ENCODE data around the gene SMYD3.
"Not testable (repeated sequence)": the region's sequence is repeated elsewhere in the genome, so short reads cannot be mapped to it uniquely, and the experiment has no call there.

SMYD3 gene

GRCh38 chr1:246093230-246093629, 413.8 kb downstream of the SMYD3 start:
- no peak for DNase-seq

GRCh38 chr1:246092136-246092535, 414.9 kb downstream of the SMYD3 start:
- no peak for DNase-seq

- peak; percentile 43 for DNase-seq
Measured at GRCh38 chr1:246091477-246091876, 415.6 kb downstream of the SMYD3 start.

GRCh38 chr1:246086191-246086590, 420.9 kb downstream of the SMYD3 start:
- DNase-seq, result no peak

GRCh38 chr1:246083416-246083815, 423.7 kb downstream of the SMYD3 start:
- no peak for DNase-seq

GRCh38 chr1:246081856-246082668, 425.0 kb downstream of the SMYD3 start:
- DNase-seq, result no peak

GRCh38 chr1:246081138-246081702, 425.9 kb downstream of the SMYD3 start:
- no peak for DNase-seq

GRCh38 chr1:246080031-246080430, 427.0 kb downstream of the SMYD3 start:
- DNase-seq, result no peak

GRCh38 chr1:246078888-246079252, 428.2 kb downstream of the SMYD3 start:
- no peak for DNase-seq

GRCh38 chr1:246078126-246078887, 428.8 kb downstream of the SMYD3 start:
- DNase-seq, result no peak

- no peak for DNase-seq
Measured at GRCh38 chr1:246077476-246077875, 429.6 kb downstream of the SMYD3 start.

- DNase-seq, result no peak
Measured at GRCh38 chr1:246074421-246074820, 432.7 kb downstream of the SMYD3 start.

GRCh38 chr1:246072456-246072955, 434.6 kb downstream of the SMYD3 start:
- no peak for DNase-seq

- not testable (repeated sequence) for DNase-seq
Measured at GRCh38 chr1:246071981-246072380, 435.1 kb downstream of the SMYD3 start.

GRCh38 chr1:246071561-246071960, 435.5 kb downstream of the SMYD3 start:
- DNase-seq, result peak; percentile 3

- DNase-seq, result peak; percentile 10
Measured at GRCh38 chr1:246069581-246069980, 437.5 kb downstream of the SMYD3 start.

- DNase-seq, result no peak
Measured at GRCh38 chr1:246068619-246069509, 438.2 kb downstream of the SMYD3 start.

GRCh38 chr1:246068217-246068512, 438.9 kb downstream of the SMYD3 start:
- no peak for DNase-seq

- DNase-seq, result peak; percentile 70
Measured at GRCh38 chr1:246067432-246068216, 439.5 kb downstream of the SMYD3 start.

- DNase-seq, result no peak
Measured at GRCh38 chr1:246066573-246066972, 440.5 kb downstream of the SMYD3 start.

- no peak for DNase-seq
Measured at GRCh38 chr1:246065592-246065991, 441.5 kb downstream of the SMYD3 start.

- DNase-seq, result no peak
Measured at GRCh38 chr1:246064891-246065290, 442.2 kb downstream of the SMYD3 start.

Data from fibroblast of skin of scalp (primary cell).